DND-41 (cell line): Measurements from ENCODE around the gene SMOC2.

Source experiments
- EZH2 ChIP-seq: IDR thresholded peaks from 3 replicates; pipeline ENCODE4 v1.6.1; 2012; ENCODE audit warnings: borderline replicate concordance, low read depth, mild to moderate bottlenecking, moderate library complexity, low read length, inconsistent platforms; ENCODE audit not compliant: severe bottlenecking
- TF ChIP-seq, protein P1 (sequence below): IDR thresholded peaks from 2 replicates; pipeline ENCODE4 v1.5.1; 2012; ENCODE audit warnings: borderline replicate concordance, low read length, moderate library complexity, mild to moderate bottlenecking; ENCODE audit not compliant: poor library complexity, severe bottlenecking; ENCODE audit errors: extremely low read depth

DNA sequence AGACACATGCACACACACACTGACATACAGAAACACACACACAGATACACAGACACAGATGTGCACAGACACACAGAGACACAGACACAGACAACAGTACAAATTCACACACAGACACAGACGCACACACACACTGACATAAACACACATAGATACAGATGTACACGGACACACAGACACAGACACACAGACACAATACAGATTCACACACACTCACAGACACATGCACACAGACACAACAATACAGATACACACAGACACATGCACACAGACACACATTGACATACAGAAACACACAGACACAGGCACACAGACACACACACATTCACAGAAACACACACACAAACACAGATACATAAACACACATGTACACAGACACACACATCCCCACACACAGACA is 183.6 kb downstream of the SMOC2 start:
- TF ChIP-seq, protein P1, sequence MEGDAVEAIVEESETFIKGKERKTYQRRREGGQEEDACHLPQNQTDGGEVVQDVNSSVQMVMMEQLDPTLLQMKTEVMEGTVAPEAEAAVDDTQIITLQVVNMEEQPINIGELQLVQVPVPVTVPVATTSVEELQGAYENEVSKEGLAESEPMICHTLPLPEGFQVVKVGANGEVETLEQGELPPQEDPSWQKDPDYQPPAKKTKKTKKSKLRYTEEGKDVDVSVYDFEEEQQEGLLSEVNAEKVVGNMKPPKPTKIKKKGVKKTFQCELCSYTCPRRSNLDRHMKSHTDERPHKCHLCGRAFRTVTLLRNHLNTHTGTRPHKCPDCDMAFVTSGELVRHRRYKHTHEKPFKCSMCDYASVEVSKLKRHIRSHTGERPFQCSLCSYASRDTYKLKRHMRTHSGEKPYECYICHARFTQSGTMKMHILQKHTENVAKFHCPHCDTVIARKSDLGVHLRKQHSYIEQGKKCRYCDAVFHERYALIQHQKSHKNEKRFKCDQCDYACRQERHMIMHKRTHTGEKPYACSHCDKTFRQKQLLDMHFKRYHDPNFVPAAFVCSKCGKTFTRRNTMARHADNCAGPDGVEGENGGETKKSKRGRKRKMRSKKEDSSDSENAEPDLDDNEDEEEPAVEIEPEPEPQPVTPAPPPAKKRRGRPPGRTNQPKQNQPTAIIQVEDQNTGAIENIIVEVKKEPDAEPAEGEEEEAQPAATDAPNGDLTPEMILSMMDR: no peak
- TF ChIP-seq EZH2: no peak
